Immature natural killer cell (primary cell): ENCODE measurements around the gene SEPTIN5. TPM values are rescaled to one million over a fixed set of nuclear protein-coding genes. Genes with fewer than 3 reads are reported as not detected.

Experiments used
- DNase-seq, 3 donors: peaks; one replicate each; pipeline ENCODE4 v3.0.0; 2022; ENCODE audit warnings: mixed read lengths in 1 of 3
- H3K27ac Mint-ChIP-seq, 6 donors: one replicate each; pipeline ENCODE4 v1.8.0; 2020; ENCODE audit warnings: mixed read lengths in 6 of 6, mild to moderate bottlenecking in 5 of 6, inconsistent platforms in 4 of 6, moderate library complexity in 3 of 6
- H3K27me3 Mint-ChIP-seq, 3 donors: one replicate each; pipeline ENCODE4 v1.8.0; 2020 to 2021; ENCODE audit warnings: low read depth in 3 of 3, mild to moderate bottlenecking in 3 of 3, mixed read lengths in 3 of 3, moderate library complexity in 3 of 3, inconsistent platforms in 1 of 3
- H3K36me3 Mint-ChIP-seq, 3 donors: one replicate each; pipeline ENCODE4 v1.8.0; 2020; ENCODE audit warnings: mixed read lengths in 3 of 3, inconsistent platforms in 2 of 3, mild to moderate bottlenecking in 2 of 3
- H3K4me1 Mint-ChIP-seq, 2 donors: one replicate each; pipeline ENCODE4 v1.8.0; 2020; ENCODE audit warnings: inconsistent platforms in 2 of 2, mild to moderate bottlenecking in 2 of 2, mixed read lengths in 2 of 2, moderate library complexity in 1 of 2
- H3K4me3 Mint-ChIP-seq, 5 donors: one replicate each; pipeline ENCODE4 v1.8.0; 2020; ENCODE audit warnings: mild to moderate bottlenecking in 5 of 5, mixed read lengths in 5 of 5, inconsistent platforms in 3 of 5, moderate library complexity in 3 of 5
- H3K9me3 Mint-ChIP-seq, 6 donors: one replicate each; pipeline ENCODE4 v1.8.0; 2020; ENCODE audit warnings: mild to moderate bottlenecking in 6 of 6, mixed read lengths in 6 of 6, inconsistent platforms in 4 of 6, moderate library complexity in 3 of 6
- polyA plus RNA-seq, 3 donors: library from polyadenylated mRNA; unstranded; fragments of 300-500 nt; fragmentation: Illumina TruSeq; gene quantifications; one replicate each; pipeline ENCODE4 v1.2.3, GENCODE V29; 2021

The SEPTIN5 gene
- polyA plus RNA-seq, 3 donors from 2014 or later, result 0.36 to 2.2 TPM; not detected in 1

GRCh38 chr22:19706661-19707151 lies 7.6 kb upstream of the SEPTIN5 start:
- Mint-ChIP-seq H3K4me1 (no peaks in the 10 kb centered on the region), H3K9me3 (no peaks in the 10 kb centered on the region), H3K27ac (no peak overlapping the region), H3K27me3 (peaks cover 2 to 4% (median 3%) of the 10 kb centered on the region in 3 donors), H3K4me3 (no peak overlapping the region), H3K36me3 (no peaks in the 10 kb centered on the region)
- DNase-seq, result no peak

DNA sequence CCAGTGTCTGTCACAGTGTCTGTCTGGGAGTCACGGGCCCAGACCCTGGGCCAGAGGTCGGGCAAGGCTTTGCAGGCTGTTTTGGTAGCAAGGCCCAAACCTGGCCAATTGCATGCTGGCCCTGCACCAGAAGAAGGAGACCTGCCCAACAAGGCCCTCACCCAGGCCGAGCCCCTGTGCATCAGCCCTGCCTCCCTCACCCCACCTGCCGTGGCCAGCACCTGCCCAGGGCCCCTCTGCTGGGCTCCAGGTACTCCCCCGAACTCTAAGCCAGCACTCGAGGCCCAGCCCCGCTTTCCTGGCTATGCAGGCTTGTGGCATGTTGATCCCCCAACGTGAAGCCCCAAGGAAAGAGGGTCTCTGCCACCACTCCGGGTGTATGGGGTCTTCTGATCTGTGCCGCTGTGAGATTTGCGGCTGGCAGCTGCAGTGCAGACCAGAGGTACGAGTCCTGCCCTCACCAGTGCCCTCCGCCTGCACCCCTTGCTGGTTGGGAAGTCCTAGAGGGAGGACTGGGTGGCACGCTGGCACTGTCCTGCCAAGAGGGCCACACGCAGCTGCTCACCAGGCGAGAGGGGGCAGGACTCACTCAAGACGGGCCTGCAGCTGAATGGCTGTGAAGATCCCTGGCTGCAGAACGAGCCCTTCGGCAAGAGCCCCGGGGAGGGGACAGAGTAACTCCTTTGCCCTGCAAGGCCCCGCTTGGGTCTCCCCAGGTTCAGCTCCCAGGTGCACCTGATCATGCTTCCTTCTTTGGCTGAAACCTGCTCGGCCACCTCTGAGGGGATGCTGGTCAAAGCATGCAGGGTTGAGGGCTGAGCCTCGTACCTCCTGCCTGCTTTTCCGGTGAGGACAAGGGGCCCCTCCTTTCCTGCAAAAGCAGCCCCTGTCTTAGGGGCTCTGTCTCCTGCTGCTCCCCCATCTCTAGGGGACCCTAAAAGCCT lies 6.7 kb upstream of the SEPTIN5 start:
- no peaks in the 10 kb centered on the region for H3K4me1 Mint-ChIP-seq
- H3K27ac Mint-ChIP-seq, result no peak overlapping the region
- peaks cover 3 to 5% (median 4%) of the 10 kb centered on the region in 3 donors for H3K27me3 Mint-ChIP-seq
- DNase-seq, result no peak
- H3K4me3 Mint-ChIP-seq, result no peak overlapping the region
- H3K36me3 Mint-ChIP-seq, result no peaks in the 10 kb centered on the region
- H3K9me3 Mint-ChIP-seq, result no peaks in the 10 kb centered on the region

GRCh38 chr22:19708321-19709011 lies 5.8 kb upstream of the SEPTIN5 start:
- H3K9me3 Mint-ChIP-seq, result no peaks in the 10 kb centered on the region
- no peaks in the 10 kb centered on the region for H3K4me1 Mint-ChIP-seq
- H3K27ac Mint-ChIP-seq, result no peak overlapping the region
- no peaks in the 10 kb centered on the region for H3K36me3 Mint-ChIP-seq
- no peak overlapping the region for H3K4me3 Mint-ChIP-seq
- H3K27me3 Mint-ChIP-seq, result peaks cover 5 to 10% (median 7%) of the 10 kb centered on the region in 3 donors
- DNase-seq, result no peak

DNA sequence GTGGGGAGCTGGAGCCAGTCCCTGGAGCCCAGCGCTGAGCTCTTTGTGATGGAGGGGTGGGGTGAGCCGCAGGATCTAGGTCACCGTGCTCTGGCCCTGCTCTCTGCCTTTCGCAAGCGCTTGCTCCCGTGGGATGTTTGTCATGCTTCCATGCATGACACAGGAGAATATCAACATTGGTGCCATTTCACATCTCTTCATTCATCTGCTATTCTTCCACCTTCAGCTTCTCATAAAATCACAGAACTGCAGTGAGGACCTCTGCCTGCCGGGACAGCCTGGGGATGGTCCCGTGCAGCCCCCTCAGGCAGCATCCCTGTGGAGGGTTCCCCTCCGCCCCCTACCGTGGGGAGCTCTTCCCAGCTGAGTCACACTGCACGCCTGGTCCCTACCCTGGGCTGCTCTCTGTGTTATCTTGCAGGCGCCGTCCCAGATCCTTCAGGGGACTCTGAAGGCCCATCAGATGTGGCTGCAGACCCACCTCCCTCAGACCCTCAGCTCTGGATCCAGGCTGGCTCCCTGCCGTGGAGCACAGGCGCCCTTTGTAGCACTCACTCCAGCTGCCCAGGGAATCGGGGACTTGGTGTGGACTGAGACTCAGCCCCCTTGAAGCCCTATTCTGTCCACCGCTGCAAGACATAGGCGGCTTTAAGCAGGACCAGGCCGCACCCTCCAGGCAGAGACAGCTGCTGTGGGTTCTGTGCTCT lies 5.1 kb upstream of the SEPTIN5 start:
- Mint-ChIP-seq H3K27ac (no peak overlapping the region), H3K4me3 (no peak overlapping the region), H3K4me1 (no peaks in the 10 kb centered on the region), H3K36me3 (no peaks in the 10 kb centered on the region), H3K9me3 (no peaks in the 10 kb centered on the region), H3K27me3 (peaks cover 5 to 14% (median 7%) of the 10 kb centered on the region in 3 donors)
- no peak for DNase-seq

DNA sequence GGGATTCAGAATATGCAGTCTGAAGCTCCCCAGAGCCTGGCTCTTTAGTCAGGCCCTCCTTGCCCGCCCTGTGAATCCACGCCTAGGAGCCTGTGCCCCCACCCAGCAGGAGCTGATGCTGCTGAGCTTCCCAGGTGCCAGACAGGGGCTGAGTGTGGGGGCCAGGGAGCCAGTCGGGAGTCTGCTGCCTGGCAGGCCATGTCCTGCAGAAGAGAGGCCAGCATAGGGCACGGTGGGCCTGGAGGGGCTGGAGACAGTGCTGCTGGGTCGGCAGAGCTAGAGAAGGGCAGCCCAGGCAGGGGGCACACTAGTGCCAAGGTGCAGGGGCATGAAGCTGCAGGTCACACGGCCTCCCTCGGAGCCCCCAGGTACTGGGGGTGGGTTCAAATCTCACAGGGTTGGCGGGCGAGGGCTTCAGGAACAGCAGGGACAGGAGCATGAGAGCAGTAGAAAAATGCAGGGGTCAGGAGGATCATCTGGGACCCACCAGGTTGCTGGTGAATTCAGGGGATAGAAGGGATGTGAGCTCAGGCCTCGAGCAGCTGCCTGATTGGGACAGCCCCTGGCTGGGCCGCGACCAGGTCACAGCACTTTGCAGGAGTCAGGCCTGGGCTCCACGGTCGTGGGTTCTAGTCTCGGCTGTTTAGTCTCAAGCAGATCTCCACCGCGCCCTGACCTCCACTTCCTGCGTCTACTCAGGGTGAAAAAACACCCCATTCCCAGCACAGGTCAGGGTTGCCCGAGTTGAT lies 4.1 kb upstream of the SEPTIN5 start:
- no peaks in the 10 kb centered on the region for H3K36me3 Mint-ChIP-seq
- no peaks in the 10 kb centered on the region for H3K9me3 Mint-ChIP-seq
- H3K4me1 Mint-ChIP-seq, result no peaks in the 10 kb centered on the region
- H3K4me3 Mint-ChIP-seq, result no peak overlapping the region
- no peak overlapping the region for H3K27ac Mint-ChIP-seq
- peaks cover 5 to 14% (median 9%) of the 10 kb centered on the region in 3 donors for H3K27me3 Mint-ChIP-seq
- no peak for DNase-seq

DNA sequence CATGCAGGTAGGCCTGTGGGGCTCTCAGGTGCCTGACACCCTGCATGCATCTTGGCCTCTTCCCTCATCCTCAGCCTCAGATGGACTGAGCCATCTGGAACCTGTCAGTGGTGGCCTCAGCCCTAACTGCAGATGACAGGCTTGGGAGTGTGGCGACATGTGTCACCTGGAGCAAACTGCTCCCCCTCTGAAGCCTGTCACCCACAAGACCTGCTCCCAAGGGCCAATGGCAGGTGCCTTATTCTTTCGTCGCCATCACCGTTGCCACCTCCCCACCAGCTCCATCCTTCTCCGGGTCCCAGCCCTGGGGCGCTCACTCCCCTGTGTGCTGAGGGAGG lies 3.6 kb upstream of the SEPTIN5 start:
- Mint-ChIP-seq H3K27ac (no peak overlapping the region), H3K36me3 (no peaks in the 10 kb centered on the region), H3K27me3 (peaks cover 5 to 13% (median 9%) of the 10 kb centered on the region in 3 donors), H3K4me1 (no peaks in the 10 kb centered on the region), H3K4me3 (no peak overlapping the region), H3K9me3 (no peaks in the 10 kb centered on the region)
- DNase-seq, result no peak

DNA sequence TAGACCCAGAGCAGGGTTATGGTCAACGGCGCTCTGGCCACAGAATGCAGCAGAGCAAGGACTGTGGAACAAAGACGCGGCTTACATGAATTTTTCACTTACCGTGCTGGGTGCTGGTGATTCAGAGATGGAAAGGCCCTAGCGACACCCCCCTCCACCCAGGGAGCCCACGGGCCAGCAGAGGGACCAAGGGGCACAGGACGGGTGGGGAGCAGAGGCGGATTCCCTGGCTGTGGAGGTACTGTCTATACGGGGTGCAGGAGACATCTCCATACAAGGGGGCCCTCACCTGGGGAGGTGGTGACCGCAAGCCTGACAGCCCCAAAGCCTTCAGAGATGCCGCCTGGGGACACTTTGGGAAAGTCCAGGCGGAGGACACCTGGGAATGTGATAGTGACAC lies 1.1 kb upstream of the SEPTIN5 start:
- H3K27me3 Mint-ChIP-seq, result peaks cover 13 to 19% (median 14%) of the 10 kb centered on the region in 3 donors
- DNase-seq, result no peak
- H3K4me3 Mint-ChIP-seq, result peak overlapping the region; percentile 10 to 64 (median 55)
- H3K4me1 Mint-ChIP-seq, result peaks cover 0 to 3% of the 10 kb centered on the region in 2 donors
- no peaks in the 10 kb centered on the region for H3K36me3 Mint-ChIP-seq
- no peak overlapping the region for H3K27ac Mint-ChIP-seq
- H3K9me3 Mint-ChIP-seq, result no peaks in the 10 kb centered on the region

GRCh38 chr22:19713650-19714311 lies 522 bp upstream of the SEPTIN5 start:
- H3K4me1 Mint-ChIP-seq, result peaks cover 0 to 3% of the 10 kb centered on the region in 2 donors
- no peaks in the 10 kb centered on the region for H3K9me3 Mint-ChIP-seq
- DNase-seq, result no peak
- no peaks in the 10 kb centered on the region for H3K36me3 Mint-ChIP-seq
- H3K27me3 Mint-ChIP-seq, result peaks cover 13 to 19% (median 14%) of the 10 kb centered on the region in 3 donors
- H3K27ac Mint-ChIP-seq, result no peak overlapping the region
- H3K4me3 Mint-ChIP-seq, result peak overlapping the region; percentile 38 to 64 (median 62)

GRCh38 chr22:19715188-19715930 lies 1.1 kb downstream of the SEPTIN5 start:
- Mint-ChIP-seq H3K27ac (no peak overlapping the region), H3K9me3 (no peaks in the 10 kb centered on the region), H3K4me1 (peaks cover 0 to 8% of the 10 kb centered on the region in 2 donors), H3K27me3 (peaks cover 13 to 22% (median 16%) of the 10 kb centered on the region in 3 donors), H3K36me3 (no peaks in the 10 kb centered on the region), H3K4me3 (peak overlapping the region in 4 of 5 donors; percentile 55 to 61 (median 58))
- DNase-seq, result no peak

GRCh38 chr22:19716041-19716828 lies 1.9 kb downstream of the SEPTIN5 start:
- DNase-seq, result no peak
- H3K27ac Mint-ChIP-seq, result no peak overlapping the region
- H3K36me3 Mint-ChIP-seq, result no peaks in the 10 kb centered on the region
- no peaks in the 10 kb centered on the region for H3K9me3 Mint-ChIP-seq
- peaks cover 0 to 8% of the 10 kb centered on the region in 2 donors for H3K4me1 Mint-ChIP-seq
- H3K4me3 Mint-ChIP-seq, result peak overlapping the region in 3 of 5 donors; percentile 21 to 38 (median 33)
- peaks cover 12 to 26% (median 16%) of the 10 kb centered on the region in 3 donors for H3K27me3 Mint-ChIP-seq

GRCh38 chr22:19716829-19717105 lies 2.5 kb downstream of the SEPTIN5 start:
- Mint-ChIP-seq H3K4me1 (peaks cover 0 to 8% of the 10 kb centered on the region in 2 donors), H3K36me3 (no peaks in the 10 kb centered on the region), H3K27ac (no peak overlapping the region), H3K4me3 (peak overlapping the region in 2 of 5 donors; percentile 33 to 38), H3K27me3 (peaks cover 12 to 26% (median 13%) of the 10 kb centered on the region in 3 donors), H3K9me3 (no peaks in the 10 kb centered on the region)
- DNase-seq, result no peak

GRCh38 chr22:19717181-19717580 lies 2.9 kb downstream of the SEPTIN5 start:
- Mint-ChIP-seq H3K36me3 (no peaks in the 10 kb centered on the region), H3K27me3 (peaks cover 12 to 25% (median 12%) of the 10 kb centered on the region in 3 donors), H3K4me1 (peaks cover 0 to 8% of the 10 kb centered on the region in 2 donors), H3K4me3 (peak overlapping the region in 1 of 5 donors; percentile 83), H3K27ac (no peak overlapping the region), H3K9me3 (no peaks in the 10 kb centered on the region)
- no peak for DNase-seq
